Measurements from ENCODE around the gene KPNA4. TPM values are rescaled to one million over a fixed set of nuclear protein-coding genes. Genes with fewer than 3 reads are reported as not detected.
"Not testable (repeated sequence)": the region's sequence is repeated elsewhere in the genome, so short reads cannot be mapped to it uniquely, and the experiment has no call there.

Gene KPNA4
- polyA plus RNA-seq, 1 donor, result 63.3 TPM

GRCh38 chr3:160486459-160486869 is 78.9 kb downstream of the KPNA4 start:
- peak; percentile 29 for DNase-seq (ENCODE audit: low read depth)

DNA sequence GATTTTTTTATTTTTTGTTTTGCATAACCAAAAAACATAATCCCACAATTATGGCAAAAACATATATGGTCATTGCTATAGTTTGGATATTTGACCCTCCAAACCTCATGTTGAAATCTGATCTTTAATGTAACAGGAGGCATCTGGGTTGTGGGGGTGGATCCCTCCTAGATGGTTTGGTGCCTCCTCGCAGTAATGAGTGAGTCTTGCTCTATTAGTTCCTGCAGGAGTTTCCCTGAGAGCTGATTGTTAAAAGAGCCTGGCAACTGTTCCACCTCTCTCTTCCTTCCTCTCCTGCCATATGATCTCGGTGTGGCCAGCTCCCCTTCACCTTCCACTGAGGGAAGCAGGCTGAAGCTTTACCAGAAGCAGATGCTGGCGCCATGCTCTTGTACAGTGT is 82.6 kb downstream of the KPNA4 start:
- DNase-seq (ENCODE audit: low read depth), result no peak

DNA sequence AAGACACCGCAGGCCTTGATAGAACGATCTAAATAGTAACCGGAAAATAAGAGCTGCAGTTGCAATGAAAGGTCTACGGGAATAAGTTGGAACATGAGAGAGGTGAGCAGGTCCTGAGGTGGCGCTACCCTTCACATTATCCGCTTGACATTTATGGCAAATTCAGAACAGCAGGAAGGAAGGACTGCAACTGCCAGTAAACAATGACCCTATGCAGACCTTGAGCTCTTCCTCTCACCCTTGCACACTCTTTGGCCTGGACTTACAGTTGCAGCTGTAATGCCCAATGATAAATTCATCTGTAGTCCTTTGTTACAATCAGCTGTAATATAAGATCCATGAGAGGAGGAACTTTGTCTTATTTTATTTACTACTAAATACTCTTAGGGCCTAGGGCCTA is 83.5 kb downstream of the KPNA4 start:
- DNase-seq (ENCODE audit: low read depth), result no peak

GRCh38 chr3:160480931-160481330 is 84.4 kb downstream of the KPNA4 start:
- DNase-seq (ENCODE audit: low read depth), result no peak

DNA sequence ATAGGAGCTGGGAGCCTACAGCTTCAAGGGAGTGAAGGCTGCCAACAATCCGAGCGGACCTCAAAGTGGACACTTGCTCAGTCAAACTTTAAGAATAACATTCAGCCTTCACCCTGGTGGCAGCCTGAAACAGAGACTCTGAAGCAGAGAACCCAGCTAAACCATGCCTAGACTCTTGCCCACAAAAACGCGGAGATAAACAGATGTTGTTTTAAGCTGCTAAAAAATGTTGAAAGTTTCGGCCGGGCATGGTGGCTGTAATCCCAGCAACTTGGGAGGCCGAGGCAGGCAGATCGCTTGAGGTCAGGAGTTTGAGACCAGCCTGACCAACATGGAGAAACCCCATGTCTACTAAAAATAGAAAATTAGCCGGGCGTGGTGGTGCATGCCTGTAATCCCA is 86.0 kb downstream of the KPNA4 start:
- DNase-seq (ENCODE audit: low read depth), result no peak

GRCh38 chr3:160478338-160478737 is 87.0 kb downstream of the KPNA4 start:
- no peak for DNase-seq (ENCODE audit: low read depth)

DNA sequence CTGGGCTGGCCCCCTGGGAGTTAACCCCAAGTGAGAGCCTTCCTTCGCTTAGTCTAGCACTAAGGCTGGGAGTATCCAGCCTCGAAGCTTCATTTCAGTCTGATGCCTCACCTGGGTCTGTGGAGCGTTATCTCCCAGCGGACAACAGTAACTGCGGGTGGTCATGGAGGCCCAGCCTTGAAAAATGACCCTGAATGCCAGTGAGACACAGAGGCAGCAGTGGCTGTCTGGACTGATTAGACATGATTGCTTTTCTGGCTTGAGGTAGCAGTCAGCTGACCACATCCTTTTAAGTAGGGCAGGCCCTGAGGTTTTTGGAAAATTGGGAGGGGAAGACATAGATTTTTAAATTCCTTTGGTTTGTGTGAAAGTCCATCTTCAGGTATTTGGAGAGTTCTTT is 87.6 kb downstream of the KPNA4 start:
- DNase-seq (ENCODE audit: low read depth), result no peak

DNA sequence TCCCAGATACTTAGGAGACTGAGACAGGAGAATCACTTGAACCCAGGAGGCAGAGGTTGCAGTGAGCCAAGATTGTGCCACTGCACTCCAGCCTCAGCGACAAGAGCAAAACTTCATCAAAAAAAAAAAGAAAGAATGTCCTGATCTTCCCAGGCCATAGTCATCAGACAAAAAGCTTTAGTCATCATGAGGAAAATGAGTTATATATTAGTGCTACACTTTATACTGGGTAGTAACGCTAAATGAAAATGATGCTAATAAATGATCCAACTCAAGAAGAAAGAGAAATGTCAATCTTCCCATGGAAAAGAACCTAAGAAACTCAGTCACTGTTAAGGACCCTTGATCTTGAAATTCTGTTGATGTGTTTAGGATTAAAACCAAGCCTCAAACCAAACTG is 89.5 kb downstream of the KPNA4 start:
- no peak for DNase-seq (ENCODE audit: low read depth)

- no peak for DNase-seq (ENCODE audit: low read depth)
These were observed 90.2 kb downstream of the KPNA4 start for GRCh38 chr3:160475153-160475552.

DNA sequence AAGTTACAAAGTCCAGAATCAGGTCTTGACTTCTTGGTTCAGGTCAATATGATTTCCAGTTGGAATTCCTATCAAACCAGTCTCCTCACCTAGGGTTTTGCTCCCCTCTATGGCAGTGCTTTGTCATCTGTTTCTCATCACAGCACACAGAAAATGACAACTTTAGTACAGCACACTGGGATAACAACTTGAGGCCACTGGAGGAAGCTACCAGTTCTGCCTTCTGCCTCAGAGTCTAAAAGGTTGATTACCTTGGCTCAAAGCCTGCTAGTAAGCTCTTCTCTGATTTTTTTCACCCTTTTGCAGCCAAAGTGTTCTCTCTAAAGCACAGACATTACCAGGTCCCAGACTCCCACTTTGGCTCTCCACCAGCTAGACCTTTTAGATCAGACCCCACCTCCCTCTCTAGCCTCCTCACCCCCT is 90.9 kb downstream of the KPNA4 start:
- no peak for DNase-seq (ENCODE audit: low read depth)

- DNase-seq (ENCODE audit: low read depth), result no peak
These were observed 91.4 kb downstream of the KPNA4 start for GRCh38 chr3:160473978-160474377.

DNA sequence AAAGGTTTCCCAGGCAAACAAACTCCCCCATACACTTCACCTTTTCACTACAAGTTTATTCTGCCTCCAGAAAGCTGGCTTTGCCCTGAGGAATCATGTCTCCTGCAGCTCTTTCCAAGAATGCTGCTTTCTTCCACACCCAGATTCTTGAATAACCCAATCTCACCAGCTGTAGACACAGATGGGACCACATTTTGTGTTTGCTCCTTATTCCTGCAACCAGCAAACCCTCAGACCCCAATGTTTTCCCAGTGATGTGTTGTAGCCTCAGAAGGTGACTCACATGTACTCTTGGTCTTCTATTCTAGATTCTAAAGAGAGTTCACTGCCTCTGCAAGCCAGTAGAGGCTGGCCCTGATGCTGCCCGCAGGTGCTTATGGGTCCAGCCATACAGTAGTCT is 92.2 kb downstream of the KPNA4 start:
- no peak for DNase-seq (ENCODE audit: low read depth)

DNA sequence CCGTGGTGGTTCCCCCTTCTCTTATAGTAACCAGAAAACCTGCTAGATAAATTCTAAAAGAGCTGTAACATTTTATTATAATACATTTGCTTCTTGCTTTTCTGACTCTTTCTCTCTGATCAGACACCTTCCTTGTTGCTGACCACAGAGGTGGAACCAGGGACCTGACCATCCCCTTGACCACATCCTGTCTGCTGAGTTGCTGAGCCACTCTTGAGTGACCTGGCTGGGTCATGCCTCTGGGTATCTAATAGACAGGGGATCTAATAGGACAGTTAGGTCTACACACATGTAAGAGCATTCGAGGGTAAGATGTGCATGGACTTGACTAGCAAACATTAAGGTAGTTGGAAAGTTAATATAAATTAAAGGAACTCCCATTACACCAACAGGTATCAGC is 93.0 kb downstream of the KPNA4 start:
- DNase-seq (ENCODE audit: low read depth), result no peak

- no peak for DNase-seq (ENCODE audit: low read depth)
These were observed 93.5 kb downstream of the KPNA4 start for GRCh38 chr3:160471892-160472291.

DNA sequence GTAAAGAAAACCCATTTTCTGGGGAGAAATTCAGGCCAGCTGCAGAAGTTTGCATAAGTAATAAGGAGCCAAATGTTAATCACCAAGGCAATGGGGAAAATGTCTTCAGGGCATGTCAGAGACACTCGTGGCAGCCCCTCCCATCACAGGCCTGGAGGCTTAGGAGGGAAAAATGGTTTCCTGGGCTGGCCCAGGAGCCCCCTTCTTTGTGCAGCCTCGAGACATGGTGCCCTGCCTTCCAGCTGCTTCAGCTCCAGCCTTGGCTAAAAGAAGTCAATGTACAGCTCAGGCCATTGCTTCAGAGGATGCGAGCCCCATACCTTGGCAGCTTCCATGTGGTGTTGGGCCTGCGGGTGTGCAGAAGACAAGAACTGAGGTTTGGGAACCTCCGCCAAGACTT is 95.2 kb downstream of the KPNA4 start:
- no peak for DNase-seq (ENCODE audit: low read depth)

DNA sequence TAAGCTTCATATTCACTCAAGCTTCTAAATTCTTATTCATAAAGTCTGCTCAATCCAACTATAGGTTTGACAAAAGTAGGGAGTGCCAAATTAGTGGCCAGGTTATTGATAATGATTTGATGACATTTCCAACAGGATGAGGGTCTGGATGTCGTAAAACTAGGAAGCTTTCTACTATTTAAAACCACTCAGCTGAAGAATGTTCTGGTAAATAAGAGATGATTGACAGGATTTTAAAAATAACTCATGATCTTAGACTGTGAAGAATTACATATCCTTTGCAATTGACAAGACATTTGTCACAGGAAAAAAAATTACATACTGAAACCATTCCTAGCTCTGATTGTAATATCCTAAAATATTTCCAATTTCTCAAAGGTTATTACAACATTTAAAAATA is 100.4 kb downstream of the KPNA4 start:
- DNase-seq (ENCODE audit: low read depth), result no peak

- no peak for DNase-seq (ENCODE audit: low read depth)
These were observed 101.0 kb downstream of the KPNA4 start for GRCh38 chr3:160464321-160464720.

- DNase-seq (ENCODE audit: low read depth), result no peak
These were observed 105.3 kb downstream of the KPNA4 start for GRCh38 chr3:160460033-160460432.

DNA sequence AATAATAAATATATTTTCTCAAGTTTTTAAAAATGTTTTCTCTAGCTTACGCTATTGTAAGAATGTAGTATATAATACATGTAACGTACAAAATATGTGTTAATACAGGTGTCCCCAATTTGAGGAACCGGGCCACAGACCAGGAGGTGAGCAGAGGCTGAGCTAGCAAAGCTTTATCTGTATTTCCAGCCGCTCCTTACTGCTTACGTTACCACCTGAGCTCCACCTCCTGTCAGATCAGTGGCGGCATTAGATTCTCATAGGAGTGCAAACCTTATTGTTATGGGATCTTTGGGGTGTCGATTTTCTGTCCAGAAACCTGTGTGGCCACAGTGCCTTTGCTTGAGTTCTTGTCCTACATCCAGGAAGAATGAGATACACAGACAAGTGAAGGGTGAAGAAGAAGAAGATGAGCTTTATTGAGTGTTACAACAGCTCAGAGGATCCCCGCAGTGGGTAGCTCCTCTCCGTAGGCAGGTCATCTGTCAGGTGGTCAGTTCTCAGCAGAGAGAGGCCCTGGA is 105.9 kb downstream of the KPNA4 start:
- no peak for DNase-seq (ENCODE audit: low read depth)

GRCh38 chr3:160458151-160458550 is 107.2 kb downstream of the KPNA4 start:
- DNase-seq (ENCODE audit: low read depth), result no peak

DNA sequence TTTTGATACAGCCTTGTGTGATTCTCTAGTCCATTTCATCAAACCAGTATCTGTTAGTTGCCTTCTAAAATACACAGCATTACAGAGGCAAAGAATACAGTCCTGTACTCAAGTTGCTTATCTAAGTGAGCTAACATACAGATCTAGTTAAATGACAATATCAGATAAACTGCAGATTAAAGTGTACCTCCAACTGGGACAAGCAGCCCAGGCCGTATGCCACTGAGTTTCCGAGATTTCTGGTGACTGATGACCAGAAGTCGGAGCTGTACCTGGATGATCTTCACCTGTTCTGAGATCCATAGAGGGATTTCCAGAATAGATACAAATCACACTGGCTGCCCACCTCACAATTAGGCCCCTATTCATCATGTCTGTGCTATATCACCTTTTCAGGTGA is 109.5 kb downstream of the KPNA4 start:
- no peak for DNase-seq (ENCODE audit: low read depth)

- no peak for DNase-seq (ENCODE audit: low read depth)
These were observed 110.4 kb downstream of the KPNA4 start for GRCh38 chr3:160454995-160455394.

GRCh38 chr3:160452251-160452650 is 113.1 kb downstream of the KPNA4 start:
- not testable (repeated sequence) for DNase-seq (ENCODE audit: low read depth)

DNA sequence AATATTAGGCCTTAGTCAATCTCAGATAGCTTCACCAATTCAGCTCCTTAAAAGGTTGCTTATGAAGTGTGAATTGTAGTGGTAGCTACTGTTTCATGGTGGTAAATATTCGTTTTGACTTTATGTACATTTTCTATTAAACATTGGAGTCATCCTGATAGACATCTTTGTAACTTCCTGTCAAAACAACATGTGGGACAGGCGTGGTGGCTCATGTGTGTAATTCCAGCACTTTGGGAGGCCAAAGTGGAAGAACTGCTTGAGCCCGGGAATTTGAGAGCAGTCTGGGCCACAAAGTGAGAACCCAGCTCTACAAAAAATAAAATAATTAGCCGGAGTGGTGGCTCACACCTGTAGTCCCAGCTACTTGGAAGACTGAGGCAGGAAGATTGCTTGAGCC is 113.8 kb downstream of the KPNA4 start:
- DNase-seq (ENCODE audit: low read depth), result no peak

- DNase-seq (ENCODE audit: low read depth), result no peak
These were observed 114.5 kb downstream of the KPNA4 start for GRCh38 chr3:160450846-160451245.
